H4 (cell line): ENCODE measurements around the gene RBM26. TPM values are rescaled to one million over a fixed set of nuclear protein-coding genes. Genes with fewer than 3 reads are reported as not detected.
A peak's percentile ranks its signal among the peaks of the same experiment; 100 is the strongest.

Source experiments
- DNase-seq: peaks from one replicate; pipeline ENCODE4 v3.0.0-alpha.2; 2015; ENCODE audit warnings: low spot score
- total RNA-seq: library from RNA; depleted of rRNA; stranded (reverse); fragments of >200 nt; shearing (Covaris generic); gene quantifications from 2 replicates; pipeline ENCODE4 v1.2.3, GENCODE V29; 2014; rRNA removed

Gene RBM26, protein sequence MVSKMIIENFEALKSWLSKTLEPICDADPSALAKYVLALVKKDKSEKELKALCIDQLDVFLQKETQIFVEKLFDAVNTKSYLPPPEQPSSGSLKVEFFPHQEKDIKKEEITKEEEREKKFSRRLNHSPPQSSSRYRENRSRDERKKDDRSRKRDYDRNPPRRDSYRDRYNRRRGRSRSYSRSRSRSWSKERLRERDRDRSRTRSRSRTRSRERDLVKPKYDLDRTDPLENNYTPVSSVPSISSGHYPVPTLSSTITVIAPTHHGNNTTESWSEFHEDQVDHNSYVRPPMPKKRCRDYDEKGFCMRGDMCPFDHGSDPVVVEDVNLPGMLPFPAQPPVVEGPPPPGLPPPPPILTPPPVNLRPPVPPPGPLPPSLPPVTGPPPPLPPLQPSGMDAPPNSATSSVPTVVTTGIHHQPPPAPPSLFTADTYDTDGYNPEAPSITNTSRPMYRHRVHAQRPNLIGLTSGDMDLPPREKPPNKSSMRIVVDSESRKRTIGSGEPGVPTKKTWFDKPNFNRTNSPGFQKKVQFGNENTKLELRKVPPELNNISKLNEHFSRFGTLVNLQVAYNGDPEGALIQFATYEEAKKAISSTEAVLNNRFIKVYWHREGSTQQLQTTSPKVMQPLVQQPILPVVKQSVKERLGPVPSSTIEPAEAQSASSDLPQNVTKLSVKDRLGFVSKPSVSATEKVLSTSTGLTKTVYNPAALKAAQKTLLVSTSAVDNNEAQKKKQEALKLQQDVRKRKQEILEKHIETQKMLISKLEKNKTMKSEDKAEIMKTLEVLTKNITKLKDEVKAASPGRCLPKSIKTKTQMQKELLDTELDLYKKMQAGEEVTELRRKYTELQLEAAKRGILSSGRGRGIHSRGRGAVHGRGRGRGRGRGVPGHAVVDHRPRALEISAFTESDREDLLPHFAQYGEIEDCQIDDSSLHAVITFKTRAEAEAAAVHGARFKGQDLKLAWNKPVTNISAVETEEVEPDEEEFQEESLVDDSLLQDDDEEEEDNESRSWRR
- total RNA-seq = 13.0 and 15.9 TPM in 2 replicates

DNA sequence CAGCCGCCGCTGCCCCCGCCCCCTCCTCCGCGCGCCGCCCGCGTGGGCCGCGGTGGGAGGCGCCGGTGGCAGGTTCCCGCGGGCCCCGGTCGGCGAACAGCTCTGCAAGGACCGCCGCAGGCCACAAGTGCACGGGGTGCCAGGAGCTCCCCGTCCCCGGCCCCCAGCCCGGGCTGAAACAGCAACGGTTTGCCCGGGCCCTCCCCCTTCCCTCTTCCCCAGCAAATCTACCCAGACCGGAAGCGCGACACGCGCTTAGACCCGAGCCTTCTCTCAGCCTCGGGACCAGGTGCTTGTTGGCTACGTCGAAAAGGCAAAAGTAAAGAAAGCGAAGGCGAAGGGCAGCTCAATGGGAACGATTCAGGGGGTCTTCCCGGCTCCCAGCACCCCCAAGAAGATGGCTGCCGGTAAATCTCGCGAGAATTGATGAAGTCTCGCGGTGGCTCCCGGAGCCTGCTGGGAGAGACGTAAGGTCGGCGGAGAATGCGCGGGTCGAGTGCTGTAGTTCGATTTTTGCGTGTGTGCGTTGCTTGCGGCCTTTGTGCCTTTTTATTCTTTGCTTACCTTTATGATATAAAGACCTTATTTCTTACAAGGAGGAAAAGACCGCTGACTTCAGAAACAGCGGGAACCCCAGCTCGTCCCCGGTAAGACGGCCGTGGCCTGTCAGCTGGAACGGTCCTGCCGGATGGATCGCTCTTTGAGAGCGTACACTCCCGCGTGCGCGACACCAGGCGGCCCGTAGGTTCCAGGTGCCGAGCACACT, at the start of gene RBM26:
TSS of gene RBM26 (minus strand) at position 425 of the 766 bp plus-strand sequence. CDS start 481 bp downstream, outside the sequence.
- peak; percentile 76 for DNase-seq

DNA sequence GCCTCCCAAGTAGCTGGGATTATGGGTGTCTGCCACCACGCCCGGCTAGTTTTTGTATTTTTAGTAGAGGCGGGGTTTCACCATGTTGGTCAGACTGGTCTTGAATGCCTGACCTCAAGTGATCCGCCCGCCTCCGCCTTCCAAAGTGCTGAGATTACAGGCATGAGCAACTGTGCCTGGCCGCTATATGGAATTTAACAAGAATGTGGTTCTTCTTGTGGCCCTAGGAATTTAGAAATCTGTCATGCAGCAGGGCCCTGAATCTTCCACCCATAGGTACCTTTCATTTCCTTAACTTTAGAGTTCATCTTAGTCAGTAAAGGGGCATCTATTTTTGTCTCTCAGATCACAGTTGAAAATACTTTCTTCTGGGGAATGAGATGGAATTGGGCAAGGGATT, 49.3 kb upstream of the RBM26 start:
- no peak for DNase-seq

DNA sequence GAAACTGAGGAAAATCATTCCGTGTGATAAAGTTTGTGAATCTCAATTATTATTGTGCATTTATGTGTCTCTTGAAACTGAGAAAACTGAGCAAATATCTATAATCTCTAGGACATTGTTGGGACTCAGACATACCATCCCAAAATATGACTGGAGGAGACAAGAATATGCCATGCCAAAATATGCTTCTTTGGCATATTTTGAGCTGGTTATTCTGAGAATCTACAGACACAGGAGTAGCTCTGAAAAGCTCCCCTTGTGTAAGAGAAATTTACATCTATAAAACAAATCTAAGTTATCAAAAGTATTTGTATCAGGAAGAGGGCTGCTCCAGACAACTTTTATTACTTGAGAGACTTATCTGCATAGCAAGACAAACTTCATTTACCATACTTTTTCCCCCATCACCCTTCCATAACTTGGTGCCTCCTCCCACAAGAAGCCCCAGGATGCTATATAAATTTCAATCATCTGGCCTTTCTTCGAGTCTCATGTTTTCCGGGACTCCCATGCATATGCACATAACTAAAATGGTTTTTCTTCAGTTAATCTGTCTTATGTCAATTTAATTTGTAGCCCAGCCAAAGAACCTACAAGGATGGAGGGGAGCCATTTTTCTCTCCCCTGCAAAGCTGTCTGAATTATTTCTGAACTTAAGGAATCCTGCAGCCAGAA, 46.3 kb upstream of the RBM26 start:
- DNase-seq = no peak

DNA sequence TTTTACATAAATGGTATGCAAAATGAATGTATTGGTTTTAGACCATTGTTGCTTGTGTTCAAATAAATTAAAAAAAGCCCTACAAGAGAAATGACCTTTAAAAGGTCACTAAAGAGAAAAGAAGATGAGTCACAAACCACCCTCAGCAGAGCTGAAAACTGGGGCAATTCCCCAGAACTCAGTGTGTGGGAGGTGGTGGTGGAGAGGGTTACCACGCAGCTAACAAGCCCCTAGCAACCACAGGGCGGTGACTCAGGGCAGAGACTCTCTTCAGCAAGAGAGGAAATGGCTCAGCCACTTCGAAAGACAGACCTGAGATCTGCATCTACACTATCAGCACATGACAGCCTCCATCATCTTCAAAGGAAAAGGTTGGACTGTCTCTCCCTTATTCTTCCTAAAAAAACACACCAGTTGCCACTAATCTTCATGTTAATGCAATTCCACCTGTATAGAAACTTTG, 45.5 kb upstream of the RBM26 start:
- DNase-seq = peak; percentile 36

DNA sequence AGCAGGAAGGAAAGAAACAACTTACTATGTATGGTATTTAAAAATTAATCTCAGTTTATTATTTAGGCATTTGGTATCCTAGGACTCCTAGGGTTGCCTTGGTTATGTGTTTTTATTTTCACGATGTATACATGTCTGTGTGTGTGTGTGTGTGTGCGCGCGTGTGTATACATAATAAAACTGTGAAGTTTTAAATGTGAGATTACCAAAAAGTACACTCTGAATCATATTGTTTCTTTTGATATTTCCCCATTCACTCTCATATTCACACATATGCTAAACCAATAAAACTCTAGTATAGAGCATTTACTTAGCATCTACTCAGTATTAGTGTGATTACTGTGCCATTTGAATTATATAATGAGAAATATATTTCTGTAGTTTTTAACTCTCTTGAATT, 44.1 kb upstream of the RBM26 start:
- DNase-seq = no peak

DNA sequence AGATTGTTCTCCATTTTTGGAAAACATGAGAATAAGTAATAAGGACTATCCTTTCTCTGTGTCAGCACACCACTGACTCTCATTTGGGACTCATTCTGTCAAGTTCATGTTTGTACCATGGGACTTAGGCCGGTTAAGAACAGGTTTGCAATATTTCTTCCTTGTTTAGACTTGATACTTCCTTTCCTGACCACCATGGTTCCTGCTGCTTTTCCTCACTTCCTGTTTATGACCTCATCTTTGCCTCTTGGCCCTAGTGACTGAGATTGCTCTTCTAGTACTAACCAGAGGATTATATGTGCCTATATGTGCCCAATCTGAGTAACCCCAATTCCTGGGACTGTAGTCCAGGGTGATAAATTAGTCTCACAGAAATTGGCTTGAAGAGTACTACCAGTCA, 42.4 kb upstream of the RBM26 start:
- peak; percentile 10 for DNase-seq

DNA sequence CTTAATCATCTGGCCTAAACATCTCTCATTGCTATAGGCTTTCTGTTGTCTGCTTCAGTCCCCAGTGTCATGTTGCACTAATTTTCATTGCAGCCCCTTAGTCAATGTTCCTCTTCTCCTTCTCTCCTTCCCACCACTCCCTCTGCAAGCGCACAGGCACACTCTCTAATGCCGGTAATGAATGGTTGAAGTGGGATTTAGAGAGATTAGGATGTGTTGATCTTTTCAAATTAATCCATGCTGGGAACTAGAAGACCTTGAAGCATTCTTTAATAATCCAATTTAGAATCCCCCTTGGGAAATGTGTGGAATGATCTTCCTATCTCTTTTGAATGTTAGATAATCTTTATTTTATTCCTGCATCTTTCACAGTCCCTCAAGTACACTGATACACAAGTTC, 41.7 kb upstream of the RBM26 start:
- DNase-seq = no peak

DNA sequence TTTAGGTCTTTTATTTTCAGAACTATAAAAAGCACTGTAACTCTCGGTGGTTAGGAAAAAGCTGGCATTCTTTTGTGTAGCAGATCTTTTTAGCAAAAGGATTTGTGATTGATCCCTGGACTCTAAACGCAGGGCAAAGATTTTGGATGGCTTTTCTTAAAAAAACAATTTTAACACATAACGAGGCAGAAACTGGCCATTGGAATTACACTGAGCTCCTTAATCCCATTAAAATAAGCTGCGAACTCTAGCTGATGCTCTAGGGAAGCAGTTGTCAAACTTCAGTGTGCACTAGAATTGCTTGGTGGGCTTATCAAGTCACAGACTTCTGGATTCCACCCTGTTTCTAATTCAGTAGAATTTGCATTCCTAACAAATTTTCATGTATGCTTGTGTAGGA, 41.1 kb upstream of the RBM26 start:
- DNase-seq = no peak

DNA sequence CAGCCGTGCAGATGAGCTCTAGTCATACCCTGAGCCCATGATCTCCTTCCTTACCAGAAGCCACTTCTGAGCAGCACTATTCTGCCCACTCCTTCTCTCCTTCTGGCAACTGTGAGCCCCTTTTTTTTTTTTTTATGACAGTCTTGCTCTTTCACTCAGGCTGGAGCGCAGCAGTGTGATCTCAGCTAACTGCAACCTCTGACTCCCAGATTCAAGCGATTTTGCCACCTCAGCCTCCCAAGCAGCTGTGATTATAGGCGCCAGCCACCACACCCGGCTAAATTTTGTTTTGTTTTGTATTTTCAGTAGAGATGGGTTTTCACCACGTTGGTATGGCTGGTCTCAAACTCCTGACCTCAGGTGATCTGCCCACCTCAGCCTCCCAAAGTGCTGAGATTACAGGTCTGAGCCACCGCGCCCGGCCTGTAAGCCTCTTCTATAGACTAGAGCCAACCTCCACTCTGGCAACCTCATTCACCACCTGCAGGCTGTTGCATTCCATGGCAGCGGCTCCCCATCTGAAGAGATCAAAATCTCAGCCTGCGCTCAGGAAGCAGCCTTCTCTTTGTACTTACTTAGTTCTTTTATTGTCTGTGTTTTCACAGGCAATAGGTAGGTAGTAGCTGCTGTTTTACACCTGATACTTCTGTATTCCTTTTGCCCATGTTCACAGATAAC, 40.1 kb upstream of the RBM26 start:
- no peak for DNase-seq

DNA sequence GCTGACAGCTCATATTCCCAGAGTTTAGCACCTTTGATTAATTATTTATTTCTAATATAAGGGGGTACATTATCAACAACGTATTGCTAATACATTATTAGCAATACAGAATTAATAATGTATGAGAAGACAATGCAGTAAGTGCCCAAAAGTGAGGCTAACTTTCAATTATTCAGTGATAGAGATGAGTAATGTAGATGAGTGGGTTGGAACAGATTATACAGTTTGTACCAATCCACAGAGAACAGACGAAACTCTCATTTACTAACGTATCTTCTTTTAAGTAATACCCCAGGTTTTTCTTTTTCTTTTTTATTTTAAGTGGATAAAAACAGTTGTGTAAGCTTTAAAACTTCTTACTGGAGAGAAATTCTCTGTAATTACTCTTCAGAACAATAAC, 36.7 kb upstream of the RBM26 start:
- DNase-seq = no peak

DNA sequence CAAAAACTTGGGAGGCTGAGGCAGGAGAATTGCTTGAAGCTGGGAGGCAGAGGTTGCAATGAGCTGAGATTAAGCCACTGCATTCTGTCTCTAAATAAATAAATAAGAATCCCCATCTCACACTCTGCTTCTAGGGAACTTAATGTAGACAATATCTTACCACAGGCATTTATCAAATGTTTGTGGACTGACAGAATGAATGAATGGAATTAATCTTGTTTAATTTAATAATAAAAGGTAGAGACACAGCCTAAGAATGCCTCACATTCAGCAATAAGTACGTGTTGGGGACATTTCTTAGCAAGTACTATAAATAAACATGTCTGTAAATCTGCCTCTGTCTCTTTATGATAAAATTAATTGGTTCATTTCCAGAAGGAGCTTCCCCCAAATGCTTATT, 36.2 kb upstream of the RBM26 start:
- no peak for DNase-seq

DNA sequence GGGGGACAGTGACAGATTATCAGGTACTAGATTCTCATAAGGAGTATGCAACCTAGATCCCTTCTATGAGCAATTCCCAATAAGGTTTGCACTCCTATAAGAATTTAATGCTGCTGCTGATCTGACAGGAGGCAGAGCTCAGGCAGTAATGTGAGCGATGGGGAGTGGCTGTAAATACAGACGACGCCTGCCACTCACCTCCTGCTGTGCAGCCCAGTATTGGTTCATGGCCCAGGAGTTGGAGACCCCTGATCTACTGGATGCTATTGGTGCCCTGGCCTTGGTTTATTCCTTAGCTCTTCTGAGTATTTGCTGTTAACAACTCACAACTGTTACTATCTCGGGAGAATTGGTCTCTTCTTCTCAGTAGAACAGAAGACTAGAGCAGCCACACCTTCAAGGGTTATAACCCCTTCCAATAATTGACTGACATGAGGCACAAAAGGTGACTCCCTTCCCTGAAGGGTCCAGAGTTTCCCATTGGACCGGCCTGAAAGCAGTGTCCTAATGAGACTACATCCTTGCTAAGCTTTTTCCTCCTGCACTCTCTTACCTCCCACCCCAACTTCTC, 35.0 kb upstream of the RBM26 start:
- DNase-seq = no peak

DNA sequence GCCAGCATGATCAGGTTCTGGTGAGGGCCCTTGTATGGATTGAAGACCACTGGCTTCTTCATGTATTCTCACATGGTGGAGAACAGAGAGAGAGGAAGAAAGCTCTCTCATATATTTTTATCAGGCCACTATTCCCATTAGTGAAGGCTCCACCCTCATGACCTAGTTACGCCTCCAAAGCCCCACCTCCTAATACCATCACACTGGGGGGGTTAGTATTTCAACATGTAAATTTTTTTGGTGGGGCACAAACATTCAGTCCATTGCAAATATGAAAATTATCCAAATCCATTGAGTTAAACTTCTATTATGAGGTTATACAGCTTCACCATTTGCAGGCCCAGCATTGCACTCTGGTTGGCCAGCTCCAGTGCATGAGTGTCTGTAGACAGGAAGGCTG, 33.2 kb upstream of the RBM26 start:
- no peak for DNase-seq

DNA sequence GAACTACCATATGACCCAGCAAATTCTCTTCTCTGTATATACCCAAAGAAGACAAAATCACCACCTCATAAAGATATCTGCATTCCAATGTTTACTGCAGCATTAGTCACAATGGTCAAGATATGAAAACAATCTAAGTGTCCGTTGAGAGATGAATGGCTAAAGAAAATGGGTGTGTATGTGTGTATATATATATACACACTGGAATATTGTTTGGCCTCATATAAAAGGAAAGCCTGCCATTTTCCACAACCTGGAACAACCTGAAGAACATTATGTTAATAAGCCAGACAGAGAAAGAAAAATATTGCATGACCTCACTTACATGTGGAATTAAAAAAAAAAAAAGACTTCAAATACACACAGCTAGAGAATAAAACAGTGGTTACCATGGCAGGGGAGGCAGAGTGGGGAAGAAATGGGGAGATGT, 29.5 kb upstream of the RBM26 start:
- DNase-seq = peak; percentile 6

DNA sequence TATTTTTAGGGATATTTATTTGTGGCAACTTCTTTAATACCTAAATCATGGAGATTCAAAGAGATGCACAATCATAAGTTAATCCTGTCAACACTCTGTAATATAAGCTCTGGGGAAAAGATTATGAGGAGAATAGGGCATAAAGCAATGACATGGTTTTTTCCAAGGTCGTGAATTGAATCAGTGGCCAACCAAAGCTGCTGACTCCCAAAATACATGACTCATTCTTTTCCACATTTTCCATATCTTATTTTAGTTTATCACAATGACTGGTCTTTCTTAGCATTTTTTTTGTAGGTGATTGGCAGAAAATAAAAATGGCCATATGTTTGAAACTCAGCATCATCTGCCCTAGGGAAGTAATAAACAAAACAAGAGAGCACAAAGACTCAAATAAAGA, 28.5 kb upstream of the RBM26 start:
- no peak for DNase-seq

DNA sequence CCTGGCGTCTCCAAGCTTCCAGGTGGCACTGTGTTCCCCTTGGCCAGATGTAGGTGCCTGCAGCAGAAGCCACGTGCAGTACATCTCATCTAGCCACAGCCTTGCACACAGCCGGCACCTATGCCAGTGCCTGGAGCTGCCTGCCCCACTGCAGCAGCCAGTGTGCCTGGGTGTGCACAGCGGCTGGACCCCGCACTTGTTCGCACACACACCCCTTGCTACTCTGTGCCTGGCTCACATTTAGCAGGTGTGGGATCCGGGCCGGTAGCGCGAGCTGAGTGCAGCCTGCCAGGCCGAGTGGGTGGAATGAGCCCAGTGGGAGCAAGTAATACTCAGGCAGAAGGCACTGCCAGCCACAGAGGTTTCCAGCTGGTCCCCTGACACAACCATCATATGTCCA, 26.9 kb upstream of the RBM26 start:
- DNase-seq = no peak

DNA sequence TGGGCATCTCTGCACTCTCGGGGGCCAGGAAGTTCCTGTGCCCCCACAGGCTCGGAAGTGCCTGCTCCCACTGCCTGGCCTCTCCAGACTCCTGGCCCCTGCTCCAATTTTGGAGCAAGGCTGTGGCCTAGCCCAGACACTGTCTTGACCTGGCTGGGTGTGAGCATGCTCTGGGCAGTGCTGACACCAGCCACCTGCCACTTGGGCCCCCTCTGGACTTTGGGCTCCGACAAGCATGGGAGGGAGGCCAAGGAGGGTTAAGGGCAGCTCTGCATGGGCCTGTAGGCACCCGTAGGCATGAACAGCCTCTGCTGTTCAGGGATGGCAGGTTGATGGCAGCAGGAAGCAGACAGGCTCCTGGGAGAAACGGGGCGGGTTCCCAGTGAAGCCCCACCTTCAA, 26.0 kb upstream of the RBM26 start:
- no peak for DNase-seq

DNA sequence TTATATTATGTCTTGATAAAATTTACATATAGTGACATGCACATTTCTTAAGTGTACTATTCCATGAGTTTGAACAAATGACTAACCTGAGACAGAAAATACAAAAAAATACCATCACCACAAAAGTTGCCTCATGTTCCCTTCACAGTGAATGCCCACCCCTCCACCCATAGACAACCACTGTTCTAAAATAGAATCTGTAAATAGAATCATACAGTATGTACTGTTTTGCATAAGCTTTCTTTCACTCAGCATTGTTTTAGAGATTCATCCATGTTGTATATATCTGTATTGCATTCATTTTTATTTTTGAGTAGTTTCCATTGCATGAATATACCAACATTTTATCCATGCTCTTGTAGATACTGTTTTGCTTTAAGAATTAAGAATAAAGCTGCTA, 23.3 kb upstream of the RBM26 start:
- DNase-seq = no peak

DNA sequence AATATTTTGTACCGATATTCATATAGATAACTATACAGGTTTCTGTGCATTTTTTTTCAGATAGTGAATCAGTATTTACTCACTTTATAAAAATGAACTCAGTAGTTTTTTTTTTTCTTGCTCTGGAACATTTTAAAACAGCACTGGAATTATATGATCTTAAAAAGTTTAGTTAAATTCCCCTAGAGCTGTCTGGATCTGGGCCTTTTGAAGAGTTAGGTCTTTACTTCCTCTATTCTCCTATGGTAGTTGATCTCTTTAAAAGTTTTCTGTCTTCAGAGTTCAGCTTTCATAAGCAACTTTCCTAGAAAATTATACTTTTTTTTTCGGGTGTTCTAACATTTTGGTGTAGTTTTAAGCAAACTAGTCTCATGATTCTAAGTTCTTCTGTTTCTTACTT, 21.8 kb upstream of the RBM26 start:
- DNase-seq = no peak

DNA sequence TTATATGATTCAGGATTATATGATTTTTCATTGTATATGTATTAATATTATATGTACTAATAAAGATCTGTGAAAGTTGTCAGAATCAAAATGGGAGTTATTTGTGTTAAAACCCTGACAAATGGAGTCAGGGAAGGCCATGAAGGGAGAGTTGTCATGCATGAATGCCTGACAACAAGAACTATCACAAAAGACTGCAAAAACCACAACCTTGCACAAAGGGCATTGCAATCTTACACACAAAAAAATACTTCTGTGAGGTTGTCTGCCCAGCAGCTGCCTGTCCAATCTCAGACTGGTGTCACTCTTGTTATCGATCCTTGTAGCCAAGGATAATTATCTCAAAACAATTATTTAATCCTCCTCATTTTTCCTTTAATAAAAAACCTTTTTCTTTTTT, 21.2 kb upstream of the RBM26 start:
- no peak for DNase-seq
